ENCODE data around the gene TMPRSS6. TPM values are rescaled to one million over a fixed set of nuclear protein-coding genes. Genes with fewer than 3 reads are reported as not detected.

The TMPRSS6 gene
- total and polyA plus RNA-seq, 2 of the 13 experiments (the other 11 are each of a cell fraction or from before 2014, with no cell fraction given) = 4.2 to 4.8 TPM

DNA sequence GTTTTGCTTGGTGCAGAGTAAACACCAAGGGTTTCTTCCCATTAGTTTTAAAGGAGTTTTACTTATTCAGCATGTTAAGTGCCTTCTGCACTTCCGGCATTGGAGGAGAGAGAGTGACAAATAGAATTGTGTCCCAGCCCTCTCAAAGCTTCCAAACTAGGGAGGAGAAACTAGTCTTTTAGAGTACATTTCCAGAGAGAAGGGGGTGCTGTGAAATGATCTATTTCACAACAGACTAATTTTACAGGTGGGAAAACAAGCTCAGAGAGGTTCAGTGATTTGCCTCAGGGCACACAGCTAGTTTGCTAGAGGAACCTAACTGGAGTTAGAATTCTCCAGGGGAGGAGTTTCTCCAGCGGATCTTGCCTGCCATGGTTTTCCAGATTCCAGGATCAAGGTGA is 77.4 kb downstream of the TMPRSS6 start (continued):
- TF ChIP-seq, protein P1, sequence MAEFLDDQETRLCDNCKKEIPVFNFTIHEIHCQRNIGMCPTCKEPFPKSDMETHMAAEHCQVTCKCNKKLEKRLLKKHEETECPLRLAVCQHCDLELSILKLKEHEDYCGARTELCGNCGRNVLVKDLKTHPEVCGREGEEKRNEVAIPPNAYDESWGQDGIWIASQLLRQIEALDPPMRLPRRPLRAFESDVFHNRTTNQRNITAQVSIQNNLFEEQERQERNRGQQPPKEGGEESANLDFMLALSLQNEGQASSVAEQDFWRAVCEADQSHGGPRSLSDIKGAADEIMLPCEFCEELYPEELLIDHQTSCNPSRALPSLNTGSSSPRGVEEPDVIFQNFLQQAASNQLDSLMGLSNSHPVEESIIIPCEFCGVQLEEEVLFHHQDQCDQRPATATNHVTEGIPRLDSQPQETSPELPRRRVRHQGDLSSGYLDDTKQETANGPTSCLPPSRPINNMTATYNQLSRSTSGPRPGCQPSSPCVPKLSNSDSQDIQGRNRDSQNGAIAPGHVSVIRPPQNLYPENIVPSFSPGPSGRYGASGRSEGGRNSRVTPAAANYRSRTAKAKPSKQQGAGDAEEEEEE (CRISPR knock-in tag; IDR thresholded peaks at IDR 0.05; ENCODE audit: borderline replicate concordance) = no peak

DNA sequence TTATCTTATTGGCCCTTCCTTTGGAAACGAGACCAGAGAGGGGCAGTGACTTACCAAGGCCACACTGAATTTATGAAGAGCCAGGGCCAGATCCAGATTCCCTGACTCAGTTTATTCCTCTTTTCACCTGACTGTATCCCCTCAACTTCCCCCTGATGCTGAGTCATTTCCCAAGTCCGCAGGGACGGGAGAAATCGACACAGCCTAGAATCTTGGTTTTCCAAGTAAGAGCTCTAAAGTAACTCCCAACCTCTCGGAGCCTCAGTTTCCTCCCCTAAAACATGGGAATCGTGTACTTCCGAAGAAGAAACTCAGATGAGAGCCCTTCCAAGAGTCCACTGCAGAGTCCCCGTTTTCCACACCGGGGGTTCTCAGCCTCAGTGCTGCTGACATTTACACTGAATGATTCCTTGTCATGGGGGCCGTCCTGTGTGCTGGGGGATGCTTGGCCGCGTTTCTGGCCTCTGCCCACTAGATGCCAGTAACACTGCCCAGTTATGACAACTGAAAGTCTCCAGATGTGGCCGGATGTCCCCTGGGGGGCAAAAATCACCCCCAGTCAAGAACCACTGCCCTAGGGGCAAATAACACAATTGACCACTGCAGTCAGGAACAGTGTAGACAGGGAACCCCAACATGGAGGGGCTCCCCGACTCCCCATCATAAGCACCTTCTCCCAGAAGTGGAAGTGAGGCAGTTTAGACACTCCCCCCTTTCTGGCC is 78.8 kb downstream of the TMPRSS6 start:
- BruUV-seq (replicated peaks) = no TSS peak
- peaks cover 8% of the 10 kb centered on the region for H3K79me2 ChIP-seq (ENCODE audit: insufficient read depth, low read length)
- ChIA-PET POLR2A (interaction anchor here (1.5 to 13.3 kb wide), 3 partner anchors 12 to 501 kb away, joined by 3 to 383 read pairs (median 227); partner anchors contain the start of genes EIF3D, MPST and TST), CTCF (ENCODE audit: low intra/inter-chr PET ratio, low total read pairs) (interaction anchor here (0.8 kb wide), 1 partner anchor 47 kb away, joined by 3 read pairs; no protein-coding TSS in a partner anchor)
- peak overlapping the region; percentile 99 for H3K27ac ChIP-seq (ENCODE audit: extremely low read length, insufficient read depth, low read length)
- ATAC-seq = no peak
- no peak overlapping the region for H3K4me3 ChIP-seq (replicated peaks in 1 of 3; ENCODE audit: insufficient read depth in 1 of 3, low read depth in 2 of 3, low read length in 3 of 3)
- no peaks in the 10 kb centered on the region for H4K20me1 ChIP-seq (ENCODE audit: insufficient read depth, low read length)
- intact Hi-C loops (cut with micrococcal nuclease; ENCODE audit: unreplicated experiment) = loop anchor here (2.0 to 5.0 kb wide), 2 partner anchors 14 to 167 kb away; no protein-coding TSS in a partner anchor
- H3K27me3 ChIP-seq (ENCODE audit: control insufficient read depth in 1 of 2, insufficient read depth in 2 of 2, low read length in 2 of 2) = no peaks in the 10 kb centered on the region
- peaks cover 95% of the 10 kb centered on the region for H3K4me1 ChIP-seq (ENCODE audit: insufficient read depth, low read length)
- FAIRE-seq = no peak
- H3K9me3 ChIP-seq (ENCODE audit: low read length) = no peaks in the 10 kb centered on the region
- H2AFZ ChIP-seq (ENCODE audit: low read length) = no peak overlapping the region
- 92% methylated on average over 9 of the region's 14 CpGs for WGBS (ENCODE audit: low lambda C conversion rate)
- H3K36me3 ChIP-seq (replicated peaks in 1 of 2; ENCODE audit: control insufficient read depth in 1 of 2, insufficient read depth in 2 of 2, low read length in 2 of 2) = peaks cover 7 to 31% of the 10 kb centered on the region in 2 experiments
- in situ Hi-C loops (cut with HindIII; ENCODE audit: extremely low pct_ligation_motif_present, low pct_unique_long_range_greater_than_20kb) = no loop called here
- H3K4me2 ChIP-seq (ENCODE audit: low read depth, low read length) = peak overlapping the region; percentile 30; the same call in 1 of the 2 replicates
- peak overlapping the region; percentile 92; the same call in 1 of the 2 replicates for H3K9ac ChIP-seq (ENCODE audit: insufficient read depth, low read depth, low read length)
- no peak for DNase-seq (ENCODE audit: low spot score)
- TF ChIP-seq, protein P2, sequence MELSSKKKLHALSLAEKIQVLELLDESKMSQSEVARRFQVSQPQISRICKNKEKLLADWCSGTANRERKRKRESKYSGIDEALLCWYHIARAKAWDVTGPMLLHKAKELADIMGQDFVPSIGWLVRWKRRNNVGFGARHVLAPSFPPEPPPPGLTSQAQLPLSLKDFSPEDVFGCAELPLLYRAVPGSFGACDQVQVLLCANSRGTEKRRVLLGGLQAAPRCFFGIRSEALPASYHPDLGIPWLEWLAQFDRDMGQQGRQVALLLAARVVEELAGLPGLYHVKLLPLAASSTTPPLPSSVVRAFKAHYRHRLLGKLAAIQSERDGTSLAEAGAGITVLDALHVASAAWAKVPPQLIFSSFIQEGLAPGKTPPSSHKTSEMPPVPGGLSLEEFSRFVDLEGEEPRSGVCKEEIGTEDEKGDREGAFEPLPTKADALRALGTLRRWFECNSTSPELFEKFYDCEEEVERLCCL (CRISPR knock-in tag; IDR thresholded peaks at IDR 0.05; ENCODE audit: borderline replicate concordance) = no peak
- peak; percentile 31; the same call in 1 of the 2 replicates for TF ChIP-seq RAD21 (CRISPR knock-in tag; IDR thresholded peaks at IDR 0.05)
- TF ChIP-seq, protein P3, sequence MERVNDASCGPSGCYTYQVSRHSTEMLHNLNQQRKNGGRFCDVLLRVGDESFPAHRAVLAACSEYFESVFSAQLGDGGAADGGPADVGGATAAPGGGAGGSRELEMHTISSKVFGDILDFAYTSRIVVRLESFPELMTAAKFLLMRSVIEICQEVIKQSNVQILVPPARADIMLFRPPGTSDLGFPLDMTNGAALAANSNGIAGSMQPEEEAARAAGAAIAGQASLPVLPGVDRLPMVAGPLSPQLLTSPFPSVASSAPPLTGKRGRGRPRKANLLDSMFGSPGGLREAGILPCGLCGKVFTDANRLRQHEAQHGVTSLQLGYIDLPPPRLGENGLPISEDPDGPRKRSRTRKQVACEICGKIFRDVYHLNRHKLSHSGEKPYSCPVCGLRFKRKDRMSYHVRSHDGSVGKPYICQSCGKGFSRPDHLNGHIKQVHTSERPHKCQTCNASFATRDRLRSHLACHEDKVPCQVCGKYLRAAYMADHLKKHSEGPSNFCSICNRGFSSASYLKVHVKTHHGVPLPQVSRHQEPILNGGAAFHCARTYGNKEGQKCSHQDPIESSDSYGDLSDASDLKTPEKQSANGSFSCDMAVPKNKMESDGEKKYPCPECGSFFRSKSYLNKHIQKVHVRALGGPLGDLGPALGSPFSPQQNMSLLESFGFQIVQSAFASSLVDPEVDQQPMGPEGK (CRISPR knock-in tag; IDR thresholded peaks at IDR 0.05) = peak; percentile 85
- no peak for TF ChIP-seq ZNF816 (CRISPR knock-in tag; IDR thresholded peaks at IDR 0.05; ENCODE audit: borderline replicate concordance)
- TF ChIP-seq TAF1 (CRISPR knock-in tag; IDR thresholded peaks at IDR 0.05) = no peak
- TF ChIP-seq ZNF350 (CRISPR knock-in tag; IDR thresholded peaks at IDR 0.05; ENCODE audit: borderline replicate concordance, low read depth) = 0 out of 2 replicates have a peak, but pooled peaks have one; percentile 43
- TF ChIP-seq, protein P4, sequence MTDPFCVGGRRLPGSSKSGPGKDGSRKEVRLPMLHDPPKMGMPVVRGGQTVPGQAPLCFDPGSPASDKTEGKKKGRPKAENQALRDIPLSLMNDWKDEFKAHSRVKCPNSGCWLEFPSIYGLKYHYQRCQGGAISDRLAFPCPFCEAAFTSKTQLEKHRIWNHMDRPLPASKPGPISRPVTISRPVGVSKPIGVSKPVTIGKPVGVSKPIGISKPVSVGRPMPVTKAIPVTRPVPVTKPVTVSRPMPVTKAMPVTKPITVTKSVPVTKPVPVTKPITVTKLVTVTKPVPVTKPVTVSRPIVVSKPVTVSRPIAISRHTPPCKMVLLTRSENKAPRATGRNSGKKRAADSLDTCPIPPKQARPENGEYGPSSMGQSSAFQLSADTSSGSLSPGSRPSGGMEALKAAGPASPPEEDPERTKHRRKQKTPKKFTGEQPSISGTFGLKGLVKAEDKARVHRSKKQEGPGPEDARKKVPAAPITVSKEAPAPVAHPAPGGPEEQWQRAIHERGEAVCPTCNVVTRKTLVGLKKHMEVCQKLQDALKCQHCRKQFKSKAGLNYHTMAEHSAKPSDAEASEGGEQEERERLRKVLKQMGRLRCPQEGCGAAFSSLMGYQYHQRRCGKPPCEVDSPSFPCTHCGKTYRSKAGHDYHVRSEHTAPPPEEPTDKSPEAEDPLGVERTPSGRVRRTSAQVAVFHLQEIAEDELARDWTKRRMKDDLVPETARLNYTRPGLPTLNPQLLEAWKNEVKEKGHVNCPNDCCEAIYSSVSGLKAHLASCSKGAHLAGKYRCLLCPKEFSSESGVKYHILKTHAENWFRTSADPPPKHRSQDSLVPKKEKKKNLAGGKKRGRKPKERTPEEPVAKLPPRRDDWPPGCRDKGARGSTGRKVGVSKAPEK (CRISPR knock-in tag; IDR thresholded peaks at IDR 0.05; ENCODE audit: borderline replicate concordance) = no peak
- peak; percentile 56 for TF ChIP-seq PRPF4 (IDR thresholded peaks at IDR 0.05; ENCODE audit: low read depth, low read length, poor library complexity, severe bottlenecking)
- TF ChIP-seq ZC3H13 (CRISPR knock-in tag; IDR thresholded peaks at IDR 0.05) = peak; percentile 57; the same call in 1 of the 2 replicates
- TF ChIP-seq ZBTB38 (CRISPR knock-in tag; IDR thresholded peaks at IDR 0.05) = 0 out of 2 replicates have a peak, but pooled peaks have one; percentile 26
